K562 (cell line): ENCODE data around the gene MMP27. TPM values are rescaled to one million over a fixed set of nuclear protein-coding genes. Genes with fewer than 3 reads are reported as not detected.

Experiments
- ATAC-seq: fragments of 200-7000 bp; cut with Tn5 transposase; 3 replicates; pipeline ENCODE4 v1.9.1; 2020; ENCODE audit warnings: moderate library complexity
- BruUV-seq: library from RNA; stranded (reverse); fragments of 400-500 nt; replicated peaks from 2 replicates; lab custom pipeline; 2021; lab: Mats Ljungman, UMichigan
- CTCF ChIA-PET: fragments of 300-600 bp; formaldehyde crosslinking; extraction: SDS; loops from one replicate; lab custom pipeline; 2021; ENCODE audit warnings: low intra/inter-chr PET ratio; lab: Yijun Ruan, JAX
- POLR2A ChIA-PET: fragments of 300-600, 350-650 bp; sonication (Branson Sonifier 250); formaldehyde crosslinking; extraction: SDS; loops from one replicate; lab custom pipeline; 2021; ENCODE audit warnings: antibody characterized with exemption, inconsistent platforms; lab: Yijun Ruan, JAX
- DNase-seq, 4 experiments: peaks; one replicate each; pipeline versions ENCODE4 v3.0.0 to v3.0.0-alpha.2; 2011 to 2018; ENCODE audit warnings: low spot score in 3 of 4, mixed read lengths in 3 of 4; ENCODE audit errors: extremely low read depth in 1 of 4
- FAIRE-seq: peaks from 2 replicates; lab custom pipeline; 2011; peaks lifted over from hg19 to GRCh38; lab: Jason Lieb, UNC
- H2AFZ ChIP-seq: 2 replicates; pipeline ENCODE4 v1.6.0; 2011; ENCODE audit warnings: low read depth, low read length, control low read depth, inconsistent platforms
- H3K27ac ChIP-seq: fragments of 200-600 bp; 3 replicates; pipeline ENCODE4 v1.8.0; 2011; ENCODE audit warnings: low read depth, mild to moderate bottlenecking, control low read depth, inconsistent platforms, low read length, moderate library complexity, mixed read lengths; ENCODE audit errors: extremely low read depth
- H3K27me3 ChIP-seq, 2 experiments: fragments of 300-600 bp in 1 of 2; 2 replicates in 1 of 2; 3 replicates in 1 of 2; pipeline versions ENCODE4 v1.6.0 to v1.8.0; 2011; ENCODE audit warnings: inconsistent platforms in 2 of 2, low read length in 2 of 2, mild to moderate bottlenecking in 1 of 2, mixed read lengths in 1 of 2, moderate library complexity in 1 of 2; ENCODE audit not compliant: control insufficient read depth in 2 of 2, insufficient read depth in 2 of 2
- H3K36me3 ChIP-seq: fragments of 300-600 bp; 3 replicates; pipeline ENCODE4 v1.8.0; 2011; ENCODE audit warnings: mild to moderate bottlenecking, low read length, inconsistent platforms; ENCODE audit not compliant: control insufficient read depth, insufficient read depth
- H3K4me1 ChIP-seq, 2 experiments: fragments of 200-600 bp in 1 of 2; replicated peaks in 1 of 2; 2 replicates in 1 of 2; 3 replicates in 1 of 2; pipeline versions ENCODE4 v1.5.1 to v1.8.0; 2011; ENCODE audit warnings: inconsistent platforms in 2 of 2, low read length in 2 of 2, mild to moderate bottlenecking in 1 of 2, mixed read lengths in 1 of 2, moderate library complexity in 1 of 2; ENCODE audit not compliant: control insufficient read depth in 2 of 2, insufficient read depth in 2 of 2
- H3K4me2 ChIP-seq: 2 replicates; pipeline ENCODE4 v1.6.1; 2011; ENCODE audit warnings: low read length, control low read depth, inconsistent platforms, mixed read lengths; ENCODE audit not compliant: insufficient read depth
- H3K4me3 ChIP-seq: fragments of 200-600 bp; sonication (generic), shearing (Covaris generic); 2 replicates; pipeline ENCODE4 v1.5.1; 2016; ENCODE audit warnings: control low read depth, inconsistent platforms
- H3K79me2 ChIP-seq: fragments of 200-600 bp; 3 replicates; pipeline ENCODE4 v1.8.0; 2011; ENCODE audit warnings: low read length, inconsistent platforms; ENCODE audit not compliant: control insufficient read depth, insufficient read depth
- H3K9ac ChIP-seq, 2 experiments: 2 replicates each; pipeline versions ENCODE4 v1.6.0 to v1.6.1; 2011; ENCODE audit warnings: low read depth in 2 of 2, low read length in 2 of 2, control low read depth in 1 of 2, inconsistent platforms in 1 of 2, mild to moderate bottlenecking in 1 of 2, mixed read lengths in 1 of 2; ENCODE audit not compliant: insufficient read depth in 1 of 2
- H3K9me1 ChIP-seq: one replicate; pipeline ENCODE4 v1.6.0; 2011; ENCODE audit warnings: inconsistent platforms, mild to moderate bottlenecking, low read length, moderate library complexity; ENCODE audit not compliant: control insufficient read depth, insufficient read depth
- H3K9me3 ChIP-seq: replicated peaks from 2 replicates; pipeline ENCODE4 v1.5.1; 2011; ENCODE audit warnings: low read depth, low read length, inconsistent platforms; ENCODE audit not compliant: control insufficient read depth, insufficient read depth
- H4K20me1 ChIP-seq: replicated peaks from 2 replicates; pipeline ENCODE4 v1.6.1; 2011; ENCODE audit warnings: low read length, inconsistent platforms, mixed read lengths; ENCODE audit not compliant: control insufficient read depth, insufficient read depth
- CEBPB ChIP-seq: fragments of 450-650 bp; IDR thresholded peaks from 2 replicates; pipeline ENCODE4 v1.6.1; 2016; ENCODE audit warnings: missing genetic modification characterization, missing compliant biosample characterization
- EGR1 ChIP-seq: fragments of 450-650 bp; conservative IDR thresholded peaks from 2 replicates; pipeline ENCODE4 v1.6.1; 2017; ENCODE audit warnings: mild to moderate bottlenecking
- EP400 ChIP-seq: fragments of 450-650 bp; IDR thresholded peaks from 2 replicates; pipeline ENCODE4 v1.6.1; 2017; ENCODE audit warnings: antibody characterized with exemption, mild to moderate bottlenecking, moderate library complexity
- ETV6 ChIP-seq, 3 experiments: fragments of 150-350 bp in 1 of 3; sonication (generic) in 1 of 3; formaldehyde crosslinking in 1 of 3; IDR thresholded peaks; 2 replicates each; pipeline versions ENCODE4 v1.6.1 to v1.8.0; 2014 to 2022; ENCODE audit warnings: borderline replicate concordance in 2 of 3, low read depth in 2 of 3, antibody characterized with exemption in 1 of 3, low read length in 1 of 3, mild to moderate bottlenecking in 1 of 3, missing genetic modification reagents in 1 of 3
- FOXM1 ChIP-seq, 2 experiments: fragments of 450-650 bp in 1 of 2; sonication (generic) in 1 of 2; formaldehyde crosslinking in 1 of 2; IDR thresholded peaks; 2 replicates each; pipeline versions ENCODE4 v1.6.1 to v1.9.0; 2017 to 2022; ENCODE audit warnings: low read depth in 2 of 2, mild to moderate bottlenecking in 2 of 2, missing genetic modification reagents in 1 of 2, moderate library complexity in 1 of 2
- HNRNPUL1 ChIP-seq: fragments of 200-400 bp; formaldehyde crosslinking; IDR thresholded peaks from 2 replicates; pipeline ENCODE4 v1.6.1; 2017; ENCODE audit warnings: low read length
- JUNB ChIP-seq: fragments of 450-650 bp; formaldehyde crosslinking; conservative IDR thresholded peaks from 2 replicates; pipeline ENCODE4 v1.4.0; 2020; ENCODE audit warnings: mild to moderate bottlenecking
- MEIS2 ChIP-seq: fragments of 450-650 bp; IDR thresholded peaks from 2 replicates; pipeline ENCODE4 v1.6.1; 2014; ENCODE audit warnings: mild to moderate bottlenecking; ENCODE audit not compliant: partially characterized antibody
- NFXL1 ChIP-seq: fragments of 450-650 bp; formaldehyde crosslinking; IDR thresholded peaks from 2 replicates; pipeline ENCODE4 v1.4.0; 2021; ENCODE audit warnings: mild to moderate bottlenecking
- POLR2AphosphoS2 ChIP-seq: IDR thresholded peaks from 2 replicates; pipeline ENCODE4 v1.6.1; 2012; ENCODE audit warnings: low read length, improper control_type of control experiment
- RCOR1 ChIP-seq, 2 experiments: IDR thresholded peaks; 2 replicates each; pipeline ENCODE4 v1.6.1; 2012; ENCODE audit warnings: low read depth in 2 of 2, low read length in 2 of 2, borderline replicate concordance in 1 of 2, improper control_type of control experiment in 1 of 2
- RUNX1 ChIP-seq: sonication (generic); IDR thresholded peaks from 2 replicates; pipeline ENCODE4 v1.6.1; 2016; ENCODE audit warnings: antibody characterized with exemption, low read depth
- ZEB2 ChIP-seq: fragments of 450-650 bp; IDR thresholded peaks from 2 replicates; pipeline ENCODE4 v1.6.1; 2016
- ZNF134 ChIP-seq: fragments of 250-450 bp; sonication (Bioruptor Pico); conservative IDR thresholded peaks from 2 replicates; pipeline ENCODE4 v1.4.0; 2020
- WGBS: fragments of 100-300 bp; shearing (Covaris generic); methylation state at CpG from one replicate; pipeline ENCODE4 v1.1.6; 2016; ENCODE audit warnings: low coverage, mixed read lengths; ENCODE audit not compliant: insufficient coverage; ENCODE audit errors: missing lambda C conversion rate; 5-methylcytosine and 5-hydroxymethylcytosine counted together
- in situ Hi-C: fragments of 300-500 bp; cut with MboI; formaldehyde crosslinking; loops from 4 replicates; pipeline ENCODE4 v1.15.0; 2018; ENCODE audit warnings: inconsistent platforms, mixed read lengths
- intact Hi-C: fragments of 100-400 bp; cut with micrococcal nuclease; formaldehyde crosslinking; loops from 2 replicates; pipeline ENCODE4 v1.14.2; 2022
- polyA plus RNA-seq, 8 experiments: library from polyadenylated mRNA; depleted of rRNA in 4 of 8; stranded (reverse) in 5 of 8; unstranded in 3 of 8; fragments of >200 nt; fragmentation: Nextera tagmentation in 2 of 8; fragmentation: Illumina TruSeq in 1 of 8; extraction: Ambion mirVana in 2 of 8; extraction: Trizol in 1 of 8; gene quantifications; 2 replicates each; pipeline versions ENCODE4 v1.2.1 to v1.2.3, GENCODE V29; 2011 to 2014; ENCODE audit warnings: inconsistent platforms in 1 of 8, missing spikeins in 1 of 8
- total RNA-seq, 7 experiments: library from RNA; depleted of rRNA in 6 of 7; stranded (reverse); fragments of >200 nt in 6 of 7; fragmentation: Illumina TruSeq in 2 of 7; extraction: Trizol in 2 of 7; gene quantifications; 2 replicates each; pipeline versions ENCODE4 v1.2.1 to v1.2.3, GENCODE V29; 2011 to 2021; ENCODE audit warnings: low replicate concordance in 1 of 7
- TF ChIP-seq, protein P1 (sequence below): fragments of 250-450 bp; sonication (Bioruptor Pico); IDR thresholded peaks from 2 replicates; pipeline ENCODE4 v1.6.1; 2021; ENCODE audit warnings: mild to moderate bottlenecking
- TF ChIP-seq, protein P2 (sequence below): sonication (generic); formaldehyde crosslinking; IDR thresholded peaks from 2 replicates; pipeline ENCODE4 v1.8.0; 2023; ENCODE audit warnings: missing genetic modification reagents, mild to moderate bottlenecking, borderline replicate concordance

Gene MMP27
- total and polyA plus RNA-seq, 9 of the 15 experiments (the other 6 are each of a cell fraction or from before 2014, with no cell fraction given) = not detected

DNA sequence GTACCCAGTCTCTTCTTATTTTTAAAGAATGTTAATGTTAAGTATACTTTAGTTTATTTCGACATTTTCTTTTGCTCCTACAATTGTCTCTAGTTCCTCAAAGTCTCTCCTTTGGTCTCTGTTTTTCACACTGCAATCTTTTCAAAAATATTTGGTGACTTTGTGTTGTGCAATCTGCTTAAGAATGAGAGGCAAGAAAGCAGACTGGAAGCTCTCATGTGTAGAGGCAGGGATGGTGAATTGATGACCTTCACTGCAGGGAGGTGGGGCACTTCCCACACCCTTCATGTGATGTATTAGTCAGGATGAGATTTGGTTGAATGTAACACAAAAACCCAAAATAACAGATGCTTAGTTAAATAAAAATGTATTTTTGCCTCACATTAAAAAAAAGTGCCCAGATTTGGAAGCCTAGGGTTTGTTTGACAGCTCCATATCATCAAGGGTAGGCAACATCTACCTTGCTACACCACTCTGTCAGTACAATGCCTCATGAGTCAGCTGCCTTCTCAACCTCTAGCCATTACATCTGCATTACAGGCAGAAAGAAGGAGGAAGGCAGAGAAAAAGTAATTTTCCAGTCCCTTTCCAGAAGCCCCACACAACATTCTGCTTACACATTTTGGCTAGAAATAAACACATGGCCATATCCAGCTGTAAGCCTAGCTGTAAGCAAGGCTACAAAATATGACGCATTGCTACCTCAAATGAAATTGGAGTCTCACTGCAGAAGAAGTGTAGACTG lies 3.8 kb upstream of the MMP27 start:
- BruUV-seq = no TSS peak
- Histone ChIP-seq H3K9me1 (no peaks in the 10 kb centered on the region), H3K36me3 (no peaks in the 10 kb centered on the region), H3K79me2 (no peaks in the 10 kb centered on the region)
- in situ Hi-C loops = no loop called here
- ATAC-seq = no peak
- 0% methylated on average over 2 of the region's 2 CpGs for WGBS
- TF ChIP-seq ZEB2 (no peak), NFXL1 (no peak), EP400 (no peak), RUNX1 (no peak), CEBPB (tag) (no peak), MEIS2 (no peak), JUNB (no peak), FOXM1 (IDR thresholded peaks at IDR 0.05; ENCODE audit: low read depth) (no peak), FOXM1 (CRISPR knock-in tag; IDR thresholded peaks at IDR 0.05; ENCODE audit: low read depth) (no peak), ETV6 (IDR thresholded peaks at IDR 0.05; ENCODE audit: borderline replicate concordance in 1 of 2, low read depth in 2 of 2, low read length in 1 of 2) (no peak), ETV6 (CRISPR knock-in tag; IDR thresholded peaks at IDR 0.05; ENCODE audit: borderline replicate concordance) (no peak), RCOR1 (IDR thresholded peaks at IDR 0.05; ENCODE audit: borderline replicate concordance in 1 of 2, low read depth in 2 of 2, low read length in 2 of 2) (no peak), ZNF134 (CRISPR knock-in tag) (no peak), POLR2AphosphoS2 (no peak), HNRNPUL1 (no peak), EGR1 (no peak)
- TF ChIP-seq, protein P1, sequence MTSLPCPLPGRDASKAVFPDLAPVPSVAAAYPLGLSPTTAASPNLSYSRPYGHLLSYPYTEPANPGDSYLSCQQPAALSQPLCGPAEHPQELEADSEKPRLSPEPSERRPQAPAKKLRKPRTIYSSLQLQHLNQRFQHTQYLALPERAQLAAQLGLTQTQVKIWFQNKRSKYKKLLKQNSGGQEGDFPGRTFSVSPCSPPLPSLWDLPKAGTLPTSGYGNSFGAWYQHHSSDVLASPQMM (CRISPR knock-in tag) = no peak
- TF ChIP-seq, protein P2, sequence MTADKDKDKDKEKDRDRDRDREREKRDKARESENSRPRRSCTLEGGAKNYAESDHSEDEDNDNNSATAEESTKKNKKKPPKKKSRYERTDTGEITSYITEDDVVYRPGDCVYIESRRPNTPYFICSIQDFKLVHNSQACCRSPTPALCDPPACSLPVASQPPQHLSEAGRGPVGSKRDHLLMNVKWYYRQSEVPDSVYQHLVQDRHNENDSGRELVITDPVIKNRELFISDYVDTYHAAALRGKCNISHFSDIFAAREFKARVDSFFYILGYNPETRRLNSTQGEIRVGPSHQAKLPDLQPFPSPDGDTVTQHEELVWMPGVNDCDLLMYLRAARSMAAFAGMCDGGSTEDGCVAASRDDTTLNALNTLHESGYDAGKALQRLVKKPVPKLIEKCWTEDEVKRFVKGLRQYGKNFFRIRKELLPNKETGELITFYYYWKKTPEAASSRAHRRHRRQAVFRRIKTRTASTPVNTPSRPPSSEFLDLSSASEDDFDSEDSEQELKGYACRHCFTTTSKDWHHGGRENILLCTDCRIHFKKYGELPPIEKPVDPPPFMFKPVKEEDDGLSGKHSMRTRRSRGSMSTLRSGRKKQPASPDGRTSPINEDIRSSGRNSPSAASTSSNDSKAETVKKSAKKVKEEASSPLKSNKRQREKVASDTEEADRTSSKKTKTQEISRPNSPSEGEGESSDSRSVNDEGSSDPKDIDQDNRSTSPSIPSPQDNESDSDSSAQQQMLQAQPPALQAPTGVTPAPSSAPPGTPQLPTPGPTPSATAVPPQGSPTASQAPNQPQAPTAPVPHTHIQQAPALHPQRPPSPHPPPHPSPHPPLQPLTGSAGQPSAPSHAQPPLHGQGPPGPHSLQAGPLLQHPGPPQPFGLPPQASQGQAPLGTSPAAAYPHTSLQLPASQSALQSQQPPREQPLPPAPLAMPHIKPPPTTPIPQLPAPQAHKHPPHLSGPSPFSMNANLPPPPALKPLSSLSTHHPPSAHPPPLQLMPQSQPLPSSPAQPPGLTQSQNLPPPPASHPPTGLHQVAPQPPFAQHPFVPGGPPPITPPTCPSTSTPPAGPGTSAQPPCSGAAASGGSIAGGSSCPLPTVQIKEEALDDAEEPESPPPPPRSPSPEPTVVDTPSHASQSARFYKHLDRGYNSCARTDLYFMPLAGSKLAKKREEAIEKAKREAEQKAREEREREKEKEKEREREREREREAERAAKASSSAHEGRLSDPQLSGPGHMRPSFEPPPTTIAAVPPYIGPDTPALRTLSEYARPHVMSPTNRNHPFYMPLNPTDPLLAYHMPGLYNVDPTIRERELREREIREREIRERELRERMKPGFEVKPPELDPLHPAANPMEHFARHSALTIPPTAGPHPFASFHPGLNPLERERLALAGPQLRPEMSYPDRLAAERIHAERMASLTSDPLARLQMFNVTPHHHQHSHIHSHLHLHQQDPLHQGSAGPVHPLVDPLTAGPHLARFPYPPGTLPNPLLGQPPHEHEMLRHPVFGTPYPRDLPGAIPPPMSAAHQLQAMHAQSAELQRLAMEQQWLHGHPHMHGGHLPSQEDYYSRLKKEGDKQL = no peak
- TF ChIP-seq, all 486 proteins: peak for 0
- Histone ChIP-seq H3K27ac (no peak overlapping the region), H3K4me1 (no peaks in the 10 kb centered on the region), H3K4me2 (no peak overlapping the region), H3K9me3 (no peaks in the 10 kb centered on the region), H2AFZ (no peak overlapping the region), H4K20me1 (no peaks in the 10 kb centered on the region), H3K27me3 (no peaks in the 10 kb centered on the region), H3K4me3 (no peak overlapping the region), H3K9ac (no peak overlapping the region)
- POLR2A ChIA-PET = no interaction called here
- CTCF ChIA-PET = no interaction called here
- intact Hi-C loops = no loop called here
- DNase-seq (no peak), FAIRE-seq (no peak)
